HL-60/S4 (cell line): ENCODE results near the gene ZCCHC18.

ENCODE experiments used
- in situ Hi-C: fragments of 300-500 bp; cut with MboI; formaldehyde crosslinking; loops from 2 replicates; pipeline ENCODE4 v1.14.3; 2022; ENCODE audit warnings: low sequenced_read_pairs

Gene ZCCHC18

GRCh38 chrX:104130808-104131207 is 18.5 kb downstream of the ZCCHC18 start:
- in situ Hi-C loops, result loop anchor here (25.0 kb wide), 1 partner anchor 294 kb away; the partner anchor contains the start of gene RAB9B

GRCh38 chrX:104134583-104135261 is 22.4 kb downstream of the ZCCHC18 start:
- in situ Hi-C loops, result loop anchor here (25.0 kb wide), 1 partner anchor 297 kb away; the partner anchor contains the start of gene RAB9B

GRCh38 chrX:104135677-104136076 is 23.4 kb downstream of the ZCCHC18 start:
- in situ Hi-C loops, result loop anchor here (25.0 kb wide), 1 partner anchor 298 kb away; the partner anchor contains the start of gene RAB9B

GRCh38 chrX:104136241-104137019 is 24.1 kb downstream of the ZCCHC18 start:
- in situ Hi-C loops, result loop anchor here (25.0 kb wide), 1 partner anchor 299 kb away; the partner anchor contains the start of gene RAB9B

- in situ Hi-C loops, result loop anchor here (25.0 kb wide), 1 partner anchor 300 kb away; the partner anchor contains the start of gene RAB9B
These were observed 25.2 kb downstream of the ZCCHC18 start for GRCh38 chrX:104137496-104137895.

GRCh38 chrX:104141087-104141760 is 28.9 kb downstream of the ZCCHC18 start:
- in situ Hi-C loops, result loop anchor here (25.0 kb wide), 1 partner anchor 304 kb away; the partner anchor contains the start of gene RAB9B

GRCh38 chrX:104151037-104151436 is 38.7 kb downstream of the ZCCHC18 start:
- in situ Hi-C loops, result no loop called here

GRCh38 chrX:104156630-104157529 is 44.6 kb downstream of the ZCCHC18 start, which contains the start of gene SLC25A53:
Gene SLC25A53 (minus strand): TSS chrX:104157009. CDS start chrX:104105257, 51,752 bp downstream.
- in situ Hi-C loops, result no loop called here
